ENCODE results near the gene ODR4.

DNA sequence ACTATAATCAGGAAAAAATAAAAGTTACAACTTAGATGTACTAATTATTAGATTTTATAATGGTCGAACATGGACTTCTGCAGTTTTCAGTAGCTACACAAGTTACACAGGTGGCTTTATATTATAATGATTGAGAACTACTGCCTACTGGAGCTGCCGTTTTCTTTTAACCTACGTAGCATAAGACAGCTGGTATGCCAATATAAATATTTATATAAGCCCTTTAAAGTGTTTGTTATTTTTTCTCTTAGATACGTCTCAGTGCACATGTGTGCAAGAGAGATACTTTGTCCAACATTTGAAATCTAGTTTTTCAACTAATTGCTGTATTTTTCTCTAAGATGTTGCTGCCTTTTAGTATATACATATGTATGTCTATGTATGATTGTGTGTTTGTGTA is 42.9 kb downstream of the ODR4 start:
- TF ChIP-seq, protein P1, sequence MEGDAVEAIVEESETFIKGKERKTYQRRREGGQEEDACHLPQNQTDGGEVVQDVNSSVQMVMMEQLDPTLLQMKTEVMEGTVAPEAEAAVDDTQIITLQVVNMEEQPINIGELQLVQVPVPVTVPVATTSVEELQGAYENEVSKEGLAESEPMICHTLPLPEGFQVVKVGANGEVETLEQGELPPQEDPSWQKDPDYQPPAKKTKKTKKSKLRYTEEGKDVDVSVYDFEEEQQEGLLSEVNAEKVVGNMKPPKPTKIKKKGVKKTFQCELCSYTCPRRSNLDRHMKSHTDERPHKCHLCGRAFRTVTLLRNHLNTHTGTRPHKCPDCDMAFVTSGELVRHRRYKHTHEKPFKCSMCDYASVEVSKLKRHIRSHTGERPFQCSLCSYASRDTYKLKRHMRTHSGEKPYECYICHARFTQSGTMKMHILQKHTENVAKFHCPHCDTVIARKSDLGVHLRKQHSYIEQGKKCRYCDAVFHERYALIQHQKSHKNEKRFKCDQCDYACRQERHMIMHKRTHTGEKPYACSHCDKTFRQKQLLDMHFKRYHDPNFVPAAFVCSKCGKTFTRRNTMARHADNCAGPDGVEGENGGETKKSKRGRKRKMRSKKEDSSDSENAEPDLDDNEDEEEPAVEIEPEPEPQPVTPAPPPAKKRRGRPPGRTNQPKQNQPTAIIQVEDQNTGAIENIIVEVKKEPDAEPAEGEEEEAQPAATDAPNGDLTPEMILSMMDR (IDR thresholded peaks at IDR 0.05), result no peak
- no peak for TF ChIP-seq POLR2A (IDR thresholded peaks at IDR 0.05)
